NB4 (cell line): ENCODE measurements around the gene LMNTD2.

Experiments
- CTCF ChIP-seq: IDR thresholded peaks from one replicate; pipeline ENCODE4 v1.5.1; 2012; ENCODE audit warnings: low read depth, low read length
- MAX ChIP-seq: IDR thresholded peaks from 2 replicates; pipeline ENCODE4 v1.6.1; 2011; ENCODE audit warnings: low read depth, low read length
- MYC ChIP-seq: IDR thresholded peaks from 2 replicates; pipeline ENCODE4 v1.6.1; 2011; ENCODE audit warnings: low read depth, low read length
- POLR2A ChIP-seq: IDR thresholded peaks from 2 replicates; pipeline ENCODE4 v1.6.1; 2011; ENCODE audit warnings: mild to moderate bottlenecking; ENCODE audit not compliant: insufficient read length; ENCODE audit errors: extremely low read depth

- peak; percentile 36 for TF ChIP-seq CTCF
- no peak for TF ChIP-seq POLR2A
- no peak for TF ChIP-seq MAX
- no peak for TF ChIP-seq MYC
Measured at GRCh38 chr11:520428-521176, 39.9 kb downstream of the LMNTD2 start.
